Fibroblast of lung (primary cell): ENCODE results near the gene EPG5. TPM values are rescaled to one million over a fixed set of nuclear protein-coding genes. Genes with fewer than 3 reads are reported as not detected.
"Not testable (repeated sequence)": the region's sequence is repeated elsewhere in the genome, so short reads cannot be mapped to it uniquely, and the experiment has no call there.

Experiments
- DNase-seq, 2 donors: peaks; one replicate each; pipeline versions ENCODE4 v3.0.0 to v3.0.0-alpha.2; 2010; ENCODE audit warnings: low read depth in 2 of 2
- H2AFZ ChIP-seq: 2 replicates; pipeline ENCODE4 v1.5.1; 2012; ENCODE audit warnings: low read length, control low read depth, inconsistent platforms
- H3K27ac ChIP-seq: 2 replicates; pipeline ENCODE4 v1.5.1; 2011; ENCODE audit warnings: low read length, control low read depth; ENCODE audit not compliant: insufficient read depth
- H3K27me3 ChIP-seq: 2 replicates; pipeline ENCODE4 v1.5.1; 2011; ENCODE audit warnings: mild to moderate bottlenecking, low read length; ENCODE audit not compliant: control insufficient read depth, insufficient read depth
- H3K36me3 ChIP-seq: 2 replicates; pipeline ENCODE4 v1.5.1; 2011; ENCODE audit warnings: low read length; ENCODE audit not compliant: control insufficient read depth, insufficient read depth
- H3K4me1 ChIP-seq: 2 replicates; pipeline ENCODE4 v1.5.1; 2011; ENCODE audit warnings: low read length; ENCODE audit not compliant: control insufficient read depth, insufficient read depth; ENCODE audit errors: extremely low read depth
- H3K4me2 ChIP-seq: 2 replicates; pipeline ENCODE4 v1.5.1; 2011; ENCODE audit warnings: low read length, control low read depth; ENCODE audit not compliant: insufficient read depth; ENCODE audit errors: extremely low read depth
- H3K4me3 ChIP-seq, 4 experiments: fragments of 200-600 bp in 1 of 4; sonication (generic) in 1 of 4; replicated peaks in 1 of 4; 2 replicates each; pipeline ENCODE4 v1.5.1; 2011 to 2016; ENCODE audit warnings: low read length in 4 of 4, low read depth in 3 of 4, mild to moderate bottlenecking in 3 of 4, control low read depth in 2 of 4, inconsistent platforms in 1 of 4, mixed read lengths in 1 of 4; ENCODE audit not compliant: insufficient read depth in 1 of 4; ENCODE audit errors: control extremely low read depth in 1 of 4
- H3K79me2 ChIP-seq: 2 replicates; pipeline ENCODE4 v1.5.1; 2012; ENCODE audit warnings: mild to moderate bottlenecking, low read length, inconsistent platforms; ENCODE audit not compliant: control insufficient read depth, insufficient read depth
- H3K9ac ChIP-seq: 2 replicates; pipeline ENCODE4 v1.5.1; 2011; ENCODE audit warnings: mild to moderate bottlenecking, low read length, control low read depth; ENCODE audit not compliant: insufficient read depth
- H3K9me3 ChIP-seq: 2 replicates; pipeline ENCODE4 v1.5.1; 2012; ENCODE audit warnings: low read depth, low read length; ENCODE audit not compliant: control insufficient read depth, insufficient read depth
- H4K20me1 ChIP-seq: 2 replicates; pipeline ENCODE4 v1.5.1; 2011; ENCODE audit warnings: low read length; ENCODE audit not compliant: control insufficient read depth, insufficient read depth; ENCODE audit errors: extremely low read depth
- EZH2 ChIP-seq: IDR thresholded peaks from 2 replicates; pipeline ENCODE4 v1.5.1; 2012; ENCODE audit warnings: low read length, control low read depth, mild to moderate bottlenecking; ENCODE audit errors: missing control alignments
- polyA plus RNA-seq, 2 donors: library from polyadenylated mRNA; depleted of rRNA in 1 of 2; stranded (reverse) in 1 of 2; unstranded in 1 of 2; fragments of >200 nt; gene quantifications; 2 replicates each; pipeline ENCODE4 v1.2.1, GENCODE V29; 2011 to 2012; ENCODE audit warnings: missing spikeins in 1 of 2
- total RNA-seq: library from RNA; depleted of rRNA; stranded (reverse); fragments of >200 nt; gene quantifications from 2 replicates; pipeline ENCODE4 v1.2.1, GENCODE V29; 2014
- TF ChIP-seq, protein P1 (sequence below), 2 donors: IDR thresholded peaks in 1 of 2; conservative IDR thresholded peaks in 1 of 2; 1 replicate in 1 of 2; 2 replicates in 1 of 2; pipeline ENCODE4 v1.5.1; 2011 to 2012; ENCODE audit warnings: low read length in 2 of 2, control low read depth in 1 of 2, inconsistent platforms in 1 of 2, low read depth in 1 of 2, mild to moderate bottlenecking in 1 of 2

EPG5 gene
- total and polyA plus RNA-seq, 2 donors (not counting 1 experiment from before 2014, with no cell fraction given), result 60.0 to 87.4 TPM

- H3K9me3 ChIP-seq, result no peaks in the 10 kb centered on the region
- no peaks in the 10 kb centered on the region for H3K27me3 ChIP-seq
- no peak overlapping the region for H3K4me3 ChIP-seq
- no peak overlapping the region for H3K4me2 ChIP-seq
- no peak overlapping the region for H2AFZ ChIP-seq
- H3K27ac ChIP-seq, result no peak overlapping the region
- H3K9ac ChIP-seq, result no peak overlapping the region
- peak in 1 of 2 donors; percentile 57 for DNase-seq
- TF ChIP-seq, protein P1, sequence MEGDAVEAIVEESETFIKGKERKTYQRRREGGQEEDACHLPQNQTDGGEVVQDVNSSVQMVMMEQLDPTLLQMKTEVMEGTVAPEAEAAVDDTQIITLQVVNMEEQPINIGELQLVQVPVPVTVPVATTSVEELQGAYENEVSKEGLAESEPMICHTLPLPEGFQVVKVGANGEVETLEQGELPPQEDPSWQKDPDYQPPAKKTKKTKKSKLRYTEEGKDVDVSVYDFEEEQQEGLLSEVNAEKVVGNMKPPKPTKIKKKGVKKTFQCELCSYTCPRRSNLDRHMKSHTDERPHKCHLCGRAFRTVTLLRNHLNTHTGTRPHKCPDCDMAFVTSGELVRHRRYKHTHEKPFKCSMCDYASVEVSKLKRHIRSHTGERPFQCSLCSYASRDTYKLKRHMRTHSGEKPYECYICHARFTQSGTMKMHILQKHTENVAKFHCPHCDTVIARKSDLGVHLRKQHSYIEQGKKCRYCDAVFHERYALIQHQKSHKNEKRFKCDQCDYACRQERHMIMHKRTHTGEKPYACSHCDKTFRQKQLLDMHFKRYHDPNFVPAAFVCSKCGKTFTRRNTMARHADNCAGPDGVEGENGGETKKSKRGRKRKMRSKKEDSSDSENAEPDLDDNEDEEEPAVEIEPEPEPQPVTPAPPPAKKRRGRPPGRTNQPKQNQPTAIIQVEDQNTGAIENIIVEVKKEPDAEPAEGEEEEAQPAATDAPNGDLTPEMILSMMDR (conservative IDR thresholded peaks at IDR 0.05 in 1 of 2, IDR thresholded peaks at IDR 0.05 in 1 of 2; ENCODE audit: low read depth in 1 of 2, low read length in 2 of 2), result no peak
- no peak for TF ChIP-seq EZH2
- peaks cover 2% of the 10 kb centered on the region for H3K4me1 ChIP-seq
- no peaks in the 10 kb centered on the region for H4K20me1 ChIP-seq
- no peaks in the 10 kb centered on the region for H3K36me3 ChIP-seq
- no peaks in the 10 kb centered on the region for H3K79me2 ChIP-seq
Observed at GRCh38 chr18:45976566-45976965, 9.4 kb upstream of the EPG5 start.

DNA sequence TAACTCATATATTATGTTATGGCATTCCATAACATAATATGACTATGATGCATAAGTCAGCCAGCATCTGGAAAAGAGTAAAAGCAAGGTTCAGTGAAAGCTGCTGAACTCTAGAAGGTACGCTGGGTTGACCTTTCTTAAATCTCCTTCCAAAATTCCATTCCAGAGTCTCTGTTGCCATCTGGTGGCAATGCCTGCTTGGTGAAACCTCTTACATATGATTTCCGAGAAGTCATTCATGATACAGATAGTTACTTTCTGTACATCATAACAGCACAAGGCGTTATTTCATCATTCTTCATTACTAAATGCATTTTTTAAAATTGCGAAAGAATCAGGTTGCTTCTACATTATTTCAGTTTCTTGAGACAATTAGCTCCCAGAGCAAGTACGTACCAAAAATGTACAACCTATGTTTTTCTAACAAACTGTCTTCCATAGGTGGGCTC is 7.0 kb upstream of the EPG5 start:
- Histone ChIP-seq H3K9me3 (no peaks in the 10 kb centered on the region), H2AFZ (no peak overlapping the region), H4K20me1 (no peaks in the 10 kb centered on the region), H3K36me3 (no peaks in the 10 kb centered on the region), H3K79me2 (no peaks in the 10 kb centered on the region), H3K27ac (no peak overlapping the region), H3K4me2 (peak overlapping the region; percentile 62), H3K4me1 (peaks cover 2% of the 10 kb centered on the region), H3K4me3 (no peak overlapping the region), H3K9ac (no peak overlapping the region), H3K27me3 (no peaks in the 10 kb centered on the region)
- DNase-seq, result peak; percentile 73 to 92
- TF ChIP-seq EZH2, result no peak
- TF ChIP-seq, protein P1 (conservative IDR thresholded peaks at IDR 0.05 in 1 of 2, IDR thresholded peaks at IDR 0.05 in 1 of 2; ENCODE audit: low read depth in 1 of 2, low read length in 2 of 2), result peak; percentile 81 to 87

- not testable (repeated sequence) for H2AFZ ChIP-seq, H4K20me1 ChIP-seq, H3K36me3 ChIP-seq, H3K9me3 ChIP-seq, H3K27ac ChIP-seq, H3K9ac ChIP-seq, H3K27me3 ChIP-seq, DNase-seq, H3K4me2 ChIP-seq
- H3K4me3 ChIP-seq, result peak overlapping the region in 1 of 4 experiments; percentile 99
- peaks cover 13% of the 10 kb centered on the region for H3K4me1 ChIP-seq
- H3K79me2 ChIP-seq, result peaks cover 58% of the 10 kb centered on the region
Observed at GRCh38 chr18:45964913-45965312, 2.2 kb downstream of the EPG5 start.
